GM21447 (cell line): ENCODE results near the gene CMTR1.
"Not testable (repeated sequence)": the region's sequence is repeated elsewhere in the genome, so short reads cannot be mapped to it uniquely, and the experiment has no call there.

Experiments
- ATAC-seq: cut with Tn5 transposase; IDR thresholded peaks from one replicate; pipeline ENCODE4 v1.9.1; 2021; ENCODE audit not compliant: unreplicated experiment

CMTR1 gene

DNA sequence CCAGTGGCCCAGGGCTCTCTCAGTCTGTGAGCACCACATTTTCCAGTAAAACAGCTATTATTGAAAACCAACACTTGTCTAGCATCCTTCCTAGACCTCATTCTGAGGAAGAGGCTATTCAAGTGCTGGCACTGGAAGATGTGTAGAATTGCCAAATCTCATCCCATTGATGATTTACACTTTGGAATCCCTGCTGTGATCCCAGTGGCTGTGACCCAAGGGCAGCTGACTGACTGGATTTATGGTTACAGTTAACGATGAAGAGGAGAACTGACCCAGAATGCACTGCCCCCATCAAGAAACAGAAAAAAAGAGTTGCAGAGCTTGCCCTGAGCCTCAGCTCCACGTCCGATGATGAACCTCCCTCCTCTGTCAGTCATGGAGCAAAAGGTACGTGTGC, 2.4 kb downstream of the CMTR1 start:
- no peak for ATAC-seq

- no peak for ATAC-seq
Observed at GRCh38 chr6:37435816-37436215, 2.8 kb downstream of the CMTR1 start.

- no peak for ATAC-seq
Observed at GRCh38 chr6:37438930-37439329, 5.9 kb downstream of the CMTR1 start.

- ATAC-seq = no peak
Observed at GRCh38 chr6:37441651-37442050, 8.6 kb downstream of the CMTR1 start.

DNA sequence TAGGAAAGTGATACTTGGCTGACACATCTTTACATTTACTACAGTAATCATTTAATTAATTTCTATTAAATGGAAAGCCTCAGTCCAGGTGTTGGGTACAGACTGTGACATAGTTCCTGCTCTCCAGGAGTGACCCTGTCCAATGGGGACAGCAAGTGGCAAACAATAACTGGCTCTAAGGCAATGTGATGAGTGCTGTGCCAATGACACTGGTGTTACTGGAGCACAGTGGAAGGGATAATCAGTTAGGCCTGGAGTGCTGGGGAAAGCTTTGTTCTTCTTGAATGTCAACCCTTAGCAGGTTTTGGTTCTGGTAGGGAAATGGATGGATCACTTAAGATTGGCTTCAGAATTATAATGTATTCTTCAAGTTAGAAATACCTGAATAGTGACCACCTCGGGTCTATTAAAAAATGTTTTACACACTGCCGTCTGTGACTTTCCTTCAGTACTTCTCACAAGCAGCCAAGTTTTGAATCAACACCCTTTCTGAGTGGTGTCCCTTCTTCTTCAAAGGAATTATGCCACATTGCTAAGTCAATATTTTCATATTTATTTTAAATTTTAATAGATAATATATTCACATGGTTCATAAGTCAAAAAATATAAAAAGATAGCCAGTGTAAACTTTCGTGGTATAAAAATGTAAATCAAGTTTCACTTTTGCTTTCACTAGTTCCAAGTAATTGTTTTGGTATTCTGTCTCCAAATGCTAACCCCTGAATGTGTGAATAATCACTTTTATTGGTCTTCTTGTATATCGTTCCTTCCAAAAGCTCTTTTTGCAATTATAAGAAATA, 9.6 kb downstream of the CMTR1 start:
- ATAC-seq = no peak

DNA sequence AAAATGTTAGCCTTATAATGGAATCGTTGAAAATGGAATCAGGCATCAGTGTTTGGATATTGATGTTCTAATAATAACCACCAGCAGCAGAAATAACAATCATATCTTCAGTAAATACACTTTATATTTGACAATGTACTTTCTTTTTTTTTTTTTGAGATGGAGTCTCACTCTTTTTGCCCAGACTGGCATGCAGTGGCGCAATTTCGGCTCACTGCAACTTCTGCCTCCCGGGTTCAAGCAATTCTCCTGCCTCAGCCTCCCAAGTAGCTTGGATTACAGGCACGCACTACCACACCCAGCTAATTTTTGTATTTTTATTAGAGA, 10.2 kb downstream of the CMTR1 start:
- ATAC-seq = not testable (repeated sequence)

GRCh38 chr6:37449984-37450383, 17.0 kb downstream of the CMTR1 start:
- ATAC-seq = no peak

- ATAC-seq = no peak
Observed at GRCh38 chr6:37451441-37452193, 18.6 kb downstream of the CMTR1 start.

DNA sequence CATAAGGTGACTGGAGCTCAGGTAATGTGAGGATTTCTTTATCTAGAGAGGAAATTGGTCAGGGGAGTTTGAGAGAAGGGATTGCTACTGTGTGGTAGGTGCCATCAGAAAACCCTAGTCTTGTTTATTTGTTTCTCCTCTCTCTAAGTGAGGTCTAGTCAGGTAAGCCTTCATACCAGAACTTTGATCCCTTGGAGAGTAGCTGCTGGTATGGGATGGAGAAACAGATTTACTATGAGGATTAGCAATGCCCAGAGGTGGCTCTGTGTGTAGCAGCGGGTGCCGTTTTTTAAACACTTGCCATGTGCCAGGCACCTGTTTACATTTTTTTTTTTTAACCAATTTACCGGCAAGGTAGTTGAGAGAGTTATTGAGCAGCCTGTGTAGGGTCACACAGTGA, 19.5 kb downstream of the CMTR1 start:
- no peak for ATAC-seq

GRCh38 chr6:37454420-37455140, 21.6 kb downstream of the CMTR1 start:
- no peak for ATAC-seq

GRCh38 chr6:37456126-37456525, 23.1 kb downstream of the CMTR1 start:
- no peak for ATAC-seq

- ATAC-seq = no peak
Observed at GRCh38 chr6:37456816-37457560, 24.0 kb downstream of the CMTR1 start.

- ATAC-seq = no peak
Observed at GRCh38 chr6:37459981-37460800, 27.2 kb downstream of the CMTR1 start.

GRCh38 chr6:37460805-37461204, 27.8 kb downstream of the CMTR1 start:
- ATAC-seq = no peak

- no peak for ATAC-seq
Observed at GRCh38 chr6:37463110-37463509, 30.1 kb downstream of the CMTR1 start.

- no peak for ATAC-seq
Observed at GRCh38 chr6:37467718-37468117, 34.7 kb downstream of the CMTR1 start.

DNA sequence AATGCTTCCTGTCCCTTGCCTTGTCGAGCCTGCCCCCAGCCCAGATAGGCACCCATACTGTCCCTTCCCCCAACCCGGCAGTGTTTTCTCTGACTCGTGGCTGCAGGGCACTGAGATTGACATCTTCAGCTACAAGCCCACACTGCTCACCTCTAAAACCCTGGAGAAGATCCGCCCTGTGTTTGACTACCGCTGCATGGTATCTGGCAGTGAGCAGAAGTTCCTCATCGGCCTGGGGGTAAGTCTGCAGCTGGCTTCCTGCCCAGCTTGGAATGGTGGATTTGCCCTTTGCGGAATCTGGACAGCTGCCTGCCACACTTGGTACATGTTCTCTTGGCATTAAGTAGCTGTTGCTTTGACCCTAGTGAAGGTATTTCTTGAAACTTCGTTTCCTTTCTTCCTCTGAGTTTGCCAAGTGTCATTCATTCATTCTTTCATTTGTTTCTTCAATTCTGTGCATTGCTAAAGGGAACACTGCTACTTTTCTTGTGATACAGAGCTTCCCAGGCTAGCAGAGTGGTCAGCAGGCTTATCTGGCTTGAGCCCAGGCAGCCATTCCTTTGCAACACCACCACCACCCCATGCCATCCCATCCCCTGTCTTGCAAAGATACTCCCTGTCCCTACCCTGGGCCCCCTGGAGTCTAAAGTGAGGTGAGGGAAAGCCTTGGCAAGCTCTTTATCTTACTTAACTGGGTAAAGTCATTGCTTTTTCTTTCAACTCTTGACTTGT, 40.5 kb downstream of the CMTR1 start:
- ATAC-seq = no peak

- no peak for ATAC-seq
Observed at GRCh38 chr6:37474316-37474715, 41.3 kb downstream of the CMTR1 start.

DNA sequence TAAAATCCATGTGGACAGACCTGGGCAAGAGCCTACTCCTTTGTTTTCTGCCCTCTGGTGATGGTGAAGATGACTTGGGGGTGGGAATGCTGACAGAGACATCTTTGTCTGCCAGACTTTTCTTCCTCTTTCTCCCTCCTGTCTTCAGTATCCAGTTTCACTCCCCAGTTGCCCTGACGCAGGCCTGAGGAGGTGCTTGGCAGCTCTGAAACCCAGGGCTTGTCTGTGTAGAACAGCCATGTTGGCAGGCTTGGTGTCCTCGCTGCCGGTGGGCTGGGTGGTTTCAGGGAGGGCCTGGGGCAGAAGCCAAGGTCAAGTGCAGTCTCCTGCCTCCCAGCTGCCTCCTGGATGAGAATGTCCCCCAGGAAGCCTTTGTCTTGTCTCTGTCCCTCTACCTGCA, 44.2 kb downstream of the CMTR1 start:
- no peak for ATAC-seq
